RWPE2 (cell line): ENCODE measurements around the gene RHBDL3.
"Not testable (repeated sequence)": the region's sequence is repeated elsewhere in the genome, so short reads cannot be mapped to it uniquely, and the experiment has no call there.

ENCODE experiments used
- ATAC-seq: fragments of 200-7000 bp; cut with Tn5 transposase; 3 replicates; pipeline ENCODE4 v1.9.1; 2021; ENCODE audit warnings: low read depth
- DNase-seq: peaks from one replicate; pipeline ENCODE4 v3.0.0-alpha.2; 2020; ENCODE audit warnings: low spot score
- H3K27ac ChIP-seq: fragments of 450-650 bp; 2 replicates; pipeline ENCODE4 v1.5.1; 2017; ENCODE audit warnings: mild to moderate bottlenecking; ENCODE audit not compliant: poor library complexity, severe bottlenecking
- H3K27me3 ChIP-seq: fragments of 250-450 bp; sonication (Bioruptor Pico); 2 replicates; pipeline ENCODE4 v1.5.1; 2021; ENCODE audit warnings: mild to moderate bottlenecking, moderate library complexity; ENCODE audit not compliant: insufficient read depth, poor library complexity, severe bottlenecking
- H3K36me3 ChIP-seq: fragments of 250-450 bp; sonication (Bioruptor Pico); 2 replicates; pipeline ENCODE4 v1.5.1; 2020; ENCODE audit warnings: low read depth, mild to moderate bottlenecking, moderate library complexity
- H3K4me1 ChIP-seq: fragments of 250-450 bp; sonication (Bioruptor Pico); 2 replicates; pipeline ENCODE4 v1.5.1; 2021; ENCODE audit warnings: mild to moderate bottlenecking, moderate library complexity; ENCODE audit not compliant: insufficient read depth, poor library complexity, severe bottlenecking
- H3K4me3 ChIP-seq: fragments of 250-450 bp; sonication (Bioruptor Pico); 2 replicates; pipeline ENCODE4 v1.5.1; 2021; ENCODE audit warnings: mild to moderate bottlenecking, moderate library complexity; ENCODE audit not compliant: severe bottlenecking
- H3K9me3 ChIP-seq: fragments of 250-450 bp; sonication (Bioruptor Pico); 2 replicates; pipeline ENCODE4 v1.5.1; 2021; ENCODE audit warnings: mild to moderate bottlenecking, moderate library complexity; ENCODE audit not compliant: severe bottlenecking
- CTCF ChIP-seq: fragments of 450-650 bp; IDR thresholded peaks from one replicate; pipeline ENCODE4 v1.5.1; 2017; ENCODE audit warnings: mild to moderate bottlenecking, moderate library complexity; ENCODE audit not compliant: poor library complexity, severe bottlenecking

Gene RHBDL3

GRCh38 chr17:32261417-32261736 is 4.3 kb upstream of the RHBDL3 start:
- no peak for TF ChIP-seq CTCF
- peaks cover 27% of the 10 kb centered on the region for H3K27me3 ChIP-seq
- no peak for DNase-seq

GRCh38 chr17:32261936-32262510 is 3.6 kb upstream of the RHBDL3 start:
- ATAC-seq, result no peak
- DNase-seq, result no peak

More at GRCh38 chr17:32261417-32261736, 4.3 kb upstream of the RHBDL3 start:
- Histone ChIP-seq H3K27ac (no peak overlapping the region), H3K4me1 (no peaks in the 10 kb centered on the region), H3K4me3 (no peak overlapping the region), H3K36me3 (no peaks in the 10 kb centered on the region), H3K9me3 (no peaks in the 10 kb centered on the region)
- ATAC-seq, result peak; percentile 34; the same call in 2 of the 3 replicates

GRCh38 chr17:32263515-32263914 is 2.1 kb upstream of the RHBDL3 start:
- H3K27me3 ChIP-seq, result peaks cover 48% of the 10 kb centered on the region
- not testable (repeated sequence) for H3K4me1 ChIP-seq, H3K4me3 ChIP-seq, H3K27ac ChIP-seq, H3K9me3 ChIP-seq, H3K36me3 ChIP-seq, DNase-seq, ATAC-seq

More at GRCh38 chr17:32261936-32262510, 3.6 kb upstream of the RHBDL3 start:
- no peaks in the 10 kb centered on the region for H3K4me1 ChIP-seq
- no peak for TF ChIP-seq CTCF
- no peaks in the 10 kb centered on the region for H3K36me3 ChIP-seq
- H3K4me3 ChIP-seq, result no peak overlapping the region
- H3K27ac ChIP-seq, result no peak overlapping the region
- H3K27me3 ChIP-seq, result peaks cover 34% of the 10 kb centered on the region
- no peaks in the 10 kb centered on the region for H3K9me3 ChIP-seq

- DNase-seq, result no peak
- Histone ChIP-seq H3K27me3 (peaks cover 55% of the 10 kb centered on the region), H3K4me3 (no peak overlapping the region), H3K27ac (no peak overlapping the region), H3K4me1 (no peaks in the 10 kb centered on the region), H3K9me3 (no peaks in the 10 kb centered on the region), H3K36me3 (no peaks in the 10 kb centered on the region)
- no peak for ATAC-seq
- no peak for TF ChIP-seq CTCF
Observed at GRCh38 chr17:32264140-32264799, 1.4 kb upstream of the RHBDL3 start.

GRCh38 chr17:32264823-32265191 is 825 bp upstream of the RHBDL3 start:
- Histone ChIP-seq H3K9me3 (no peaks in the 10 kb centered on the region), H3K4me3 (no peak overlapping the region), H3K27me3 (peaks cover 58% of the 10 kb centered on the region), H3K27ac (no peak overlapping the region), H3K4me1 (no peaks in the 10 kb centered on the region), H3K36me3 (no peaks in the 10 kb centered on the region)
- DNase-seq (no peak), ATAC-seq (no peak)
- no peak for TF ChIP-seq CTCF
